Measurements from ENCODE around the gene SLC41A3. TPM values are rescaled to one million over a fixed set of nuclear protein-coding genes. Genes with fewer than 3 reads are reported as not detected.

SLC41A3 gene
- polyA plus RNA-seq, 3 donors, result 2.8 to 18.2 (median 13.6) TPM

- 94% methylated on average over 2 of the region's 2 CpGs for WGBS (ENCODE audit: insufficient coverage)
Measured at GRCh38 chr3:126125781-126126251, 41.9 kb upstream of the SLC41A3 start.

GRCh38 chr3:126125341-126125740 lies 41.4 kb upstream of the SLC41A3 start:
- Mint-ChIP-seq H3K36me3 (no peaks in the 10 kb centered on the region), H3K4me1 (peaks cover 10% of the 10 kb centered on the region), H3K4me3 (no peak overlapping the region), H3K9me3 (peaks cover 0 to 2% (median 0%) of the 10 kb centered on the region in 7 donors), H3K27me3 (ENCODE audit: low read depth in 3 of 3) (peaks cover 2 to 10% (median 5%) of the 10 kb centered on the region in 3 donors), H3K27ac (no peak overlapping the region)
- no peaks in the 10 kb centered on the region for H3K27me3 ChIP-seq (ENCODE audit: control insufficient read depth in 2 of 2, insufficient read depth in 2 of 2, low read length in 2 of 2)
- 89% methylated on average over 3 of the region's 5 CpGs for WGBS (ENCODE audit: insufficient coverage)
- no peak overlapping the region for H3K4me2 ChIP-seq (replicated peaks; ENCODE audit: extremely low read depth, low read length, poor library complexity, severe bottlenecking)
- DNase-seq, result no peak
- no peaks in the 10 kb centered on the region for H3K36me3 ChIP-seq (replicated peaks in 1 of 2; ENCODE audit: control insufficient read depth in 1 of 2, insufficient read depth in 2 of 2, low read length in 2 of 2)
- intact Hi-C loops (cut with micrococcal nuclease), result no loop called here
- H3K4me1 ChIP-seq (ENCODE audit: control insufficient read depth in 1 of 2, insufficient read depth in 2 of 2, low read length in 2 of 2), result peaks cover 5 to 14% of the 10 kb centered on the region in 2 donors
- no peak for TF ChIP-seq CTCF (IDR thresholded peaks at IDR 0.05)
- no peak overlapping the region for H3K27ac ChIP-seq (ENCODE audit: low read depth in 1 of 2, low read length in 2 of 2)
- no peak overlapping the region for H2AFZ ChIP-seq (ENCODE audit: insufficient read depth, low read depth, low read length, poor library complexity, severe bottlenecking)
- no peaks in the 10 kb centered on the region for H3K79me2 ChIP-seq (ENCODE audit: insufficient read depth, low read length)
- H4K20me1 ChIP-seq (ENCODE audit: insufficient read depth, low read length), result no peaks in the 10 kb centered on the region
- H3K9me3 ChIP-seq (replicated peaks in 1 of 2; ENCODE audit: control insufficient read depth in 1 of 2, insufficient read depth in 1 of 2, low read length in 2 of 2), result no peaks in the 10 kb centered on the region
- no peak overlapping the region for H3K9ac ChIP-seq (ENCODE audit: insufficient read depth, low read length, poor library complexity, severe bottlenecking)
- no peak overlapping the region for H3K4me3 ChIP-seq (replicated peaks in 1 of 3; ENCODE audit: low read depth in 2 of 3, low read length in 3 of 3)

More at GRCh38 chr3:126125781-126126251, 41.9 kb upstream of the SLC41A3 start:
- no peak overlapping the region for H3K27ac ChIP-seq (ENCODE audit: low read depth in 1 of 2, low read length in 2 of 2)
- no peaks in the 10 kb centered on the region for H3K27me3 ChIP-seq (ENCODE audit: control insufficient read depth in 2 of 2, insufficient read depth in 2 of 2, low read length in 2 of 2)
- no peaks in the 10 kb centered on the region for H3K36me3 Mint-ChIP-seq
- no peaks in the 10 kb centered on the region for H4K20me1 ChIP-seq (ENCODE audit: insufficient read depth, low read length)
- intact Hi-C loops (cut with micrococcal nuclease), result no loop called here
- TF ChIP-seq CTCF (IDR thresholded peaks at IDR 0.05), result no peak
- no peak overlapping the region for H3K4me3 Mint-ChIP-seq
- H3K9ac ChIP-seq (ENCODE audit: insufficient read depth, low read length, poor library complexity, severe bottlenecking), result no peak overlapping the region
- H2AFZ ChIP-seq (ENCODE audit: insufficient read depth, low read depth, low read length, poor library complexity, severe bottlenecking), result no peak overlapping the region
- H3K27ac Mint-ChIP-seq, result no peak overlapping the region
- H3K9me3 ChIP-seq (replicated peaks in 1 of 2; ENCODE audit: control insufficient read depth in 1 of 2, insufficient read depth in 1 of 2, low read length in 2 of 2), result no peaks in the 10 kb centered on the region
- H3K27me3 Mint-ChIP-seq (ENCODE audit: low read depth in 3 of 3), result peaks cover 2 to 10% (median 5%) of the 10 kb centered on the region in 3 donors
- DNase-seq, result no peak
- no peak overlapping the region for H3K4me2 ChIP-seq (replicated peaks; ENCODE audit: extremely low read depth, low read length, poor library complexity, severe bottlenecking)
- H3K4me1 ChIP-seq (ENCODE audit: control insufficient read depth in 1 of 2, insufficient read depth in 2 of 2, low read length in 2 of 2), result peaks cover 5 to 14% of the 10 kb centered on the region in 2 donors
- H3K4me1 Mint-ChIP-seq, result peaks cover 10% of the 10 kb centered on the region
- H3K79me2 ChIP-seq (ENCODE audit: insufficient read depth, low read length), result no peaks in the 10 kb centered on the region
- H3K4me3 ChIP-seq (replicated peaks in 1 of 3; ENCODE audit: low read depth in 2 of 3, low read length in 3 of 3), result no peak overlapping the region
- H3K36me3 ChIP-seq (replicated peaks in 1 of 2; ENCODE audit: control insufficient read depth in 1 of 2, insufficient read depth in 2 of 2, low read length in 2 of 2), result no peaks in the 10 kb centered on the region
- H3K9me3 Mint-ChIP-seq, result peaks cover 0 to 2% (median 0%) of the 10 kb centered on the region in 7 donors
